GM13977 (cell line): ENCODE data around the gene SRXN1.

Source experiments
- DNase-seq: peaks from one replicate; pipeline ENCODE4 v3.0.0; 2012; ENCODE audit warnings: low spot score
- in situ Hi-C: fragments of 300-500 bp; cut with MboI; formaldehyde crosslinking; loops from one replicate; pipeline ENCODE4 v1.12.0; 2022; ENCODE audit warnings: low sequenced_read_pairs, low pct_unique_long_range_greater_than_20kb, mixed read lengths, inconsistent platforms; ENCODE audit not compliant: unreplicated experiment
- TF ChIP-seq, protein P1 (sequence below): IDR thresholded peaks from 2 replicates; pipeline ENCODE4 v1.5.1; 2012; ENCODE audit warnings: mild to moderate bottlenecking, control low read depth; ENCODE audit not compliant: insufficient read depth; ENCODE audit errors: extremely low read depth, missing control alignments

SRXN1 gene

DNA sequence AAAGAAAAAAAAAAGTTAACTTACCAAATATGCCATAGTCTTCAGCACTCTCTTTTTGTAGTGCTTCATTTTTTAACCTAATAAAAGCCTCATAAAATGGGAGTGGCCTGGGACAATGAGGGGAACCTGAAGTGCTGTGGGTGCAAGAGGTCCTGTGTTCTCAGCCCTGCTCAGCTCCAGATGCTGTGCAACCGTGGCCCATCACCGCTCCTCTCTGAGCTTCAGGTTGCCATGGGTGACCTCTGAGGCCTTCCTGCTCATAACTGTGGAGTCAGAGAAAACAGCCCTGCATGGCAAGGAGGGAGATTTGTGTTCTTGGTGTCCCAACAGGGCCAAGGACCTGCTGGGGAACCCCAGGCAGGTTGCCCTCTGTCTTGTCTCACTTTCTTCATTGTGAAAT is 52.9 kb downstream of the SRXN1 start:
- TF ChIP-seq, protein P1, sequence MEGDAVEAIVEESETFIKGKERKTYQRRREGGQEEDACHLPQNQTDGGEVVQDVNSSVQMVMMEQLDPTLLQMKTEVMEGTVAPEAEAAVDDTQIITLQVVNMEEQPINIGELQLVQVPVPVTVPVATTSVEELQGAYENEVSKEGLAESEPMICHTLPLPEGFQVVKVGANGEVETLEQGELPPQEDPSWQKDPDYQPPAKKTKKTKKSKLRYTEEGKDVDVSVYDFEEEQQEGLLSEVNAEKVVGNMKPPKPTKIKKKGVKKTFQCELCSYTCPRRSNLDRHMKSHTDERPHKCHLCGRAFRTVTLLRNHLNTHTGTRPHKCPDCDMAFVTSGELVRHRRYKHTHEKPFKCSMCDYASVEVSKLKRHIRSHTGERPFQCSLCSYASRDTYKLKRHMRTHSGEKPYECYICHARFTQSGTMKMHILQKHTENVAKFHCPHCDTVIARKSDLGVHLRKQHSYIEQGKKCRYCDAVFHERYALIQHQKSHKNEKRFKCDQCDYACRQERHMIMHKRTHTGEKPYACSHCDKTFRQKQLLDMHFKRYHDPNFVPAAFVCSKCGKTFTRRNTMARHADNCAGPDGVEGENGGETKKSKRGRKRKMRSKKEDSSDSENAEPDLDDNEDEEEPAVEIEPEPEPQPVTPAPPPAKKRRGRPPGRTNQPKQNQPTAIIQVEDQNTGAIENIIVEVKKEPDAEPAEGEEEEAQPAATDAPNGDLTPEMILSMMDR, result no peak
- in situ Hi-C loops, result no loop called here
- DNase-seq, result no peak

DNA sequence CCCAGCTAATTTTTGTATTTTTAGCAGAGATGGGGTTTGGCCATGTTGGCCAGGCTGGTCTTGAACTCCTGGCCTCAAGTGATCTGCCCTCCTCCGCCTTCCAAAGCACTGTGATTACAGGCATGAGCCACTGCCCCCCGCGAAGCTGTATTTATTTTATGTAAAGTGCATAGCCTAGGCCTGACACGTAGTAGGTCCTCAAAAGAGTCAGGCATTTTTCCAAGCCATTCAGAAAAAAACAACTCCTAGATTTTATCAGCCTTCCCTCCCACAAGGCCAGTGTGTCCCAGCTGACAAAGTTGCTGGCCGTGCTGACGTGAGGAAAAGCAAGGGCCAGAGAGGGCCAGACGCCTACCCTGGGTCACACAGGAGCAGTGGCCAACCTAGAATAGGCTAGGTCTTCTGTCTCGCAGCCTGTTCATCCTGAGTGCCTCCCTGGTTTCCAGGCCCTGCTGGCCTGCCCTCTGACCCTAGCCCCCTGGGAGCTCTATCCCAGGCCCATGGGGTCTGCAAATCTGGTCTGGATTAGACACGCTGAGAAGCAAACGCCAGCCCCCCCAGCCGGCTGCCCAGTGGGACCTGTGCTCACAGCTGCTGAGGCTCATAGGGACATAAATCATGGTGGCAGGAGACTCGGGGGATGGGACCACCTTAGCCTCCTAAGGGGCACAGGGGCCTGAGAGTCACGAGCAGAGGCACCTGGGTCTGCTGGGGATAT is 54.7 kb downstream of the SRXN1 start:
- no peak for DNase-seq
- TF ChIP-seq, protein P1, result no peak
- in situ Hi-C loops, result no loop called here

DNA sequence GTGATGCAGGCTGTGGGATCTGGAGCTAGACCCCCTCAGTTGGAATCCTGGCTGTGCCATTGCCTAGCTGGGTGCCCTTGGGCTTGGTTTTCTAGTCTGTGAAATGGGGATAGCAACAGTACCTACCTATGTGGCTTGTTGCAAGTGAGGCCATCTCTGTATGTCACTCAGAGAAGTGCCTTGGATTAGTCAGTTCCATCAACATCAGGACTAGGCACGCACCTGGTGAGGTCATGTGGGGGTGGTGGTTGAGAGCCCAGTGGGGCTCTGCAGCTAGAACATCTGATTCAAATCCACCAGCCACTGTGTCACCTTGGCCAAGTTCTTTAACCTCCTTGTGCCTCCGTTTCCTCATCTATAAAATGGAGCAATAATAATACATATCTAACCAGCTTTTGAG is 55.4 kb downstream of the SRXN1 start:
- TF ChIP-seq, protein P1, result no peak
- in situ Hi-C loops, result no loop called here
- DNase-seq, result no peak
